Hepatocyte (in vitro differentiated cells): ENCODE results near the gene OBSCN. TPM values are rescaled to one million over a fixed set of nuclear protein-coding genes. Genes with fewer than 3 reads are reported as not detected.

ENCODE experiments used
- DNase-seq: peaks from one replicate; pipeline ENCODE4 v3.0.0-alpha.2; 2016; ENCODE audit warnings: low spot score
- H2AFZ ChIP-seq: fragments of 200-600 bp; sonication (generic); 2 replicates; pipeline ENCODE4 v1.6.0; 2016; ENCODE audit warnings: antibody characterized with exemption, mild to moderate bottlenecking
- H3K27ac ChIP-seq: fragments of 200-600 bp; sonication (generic); 2 replicates; pipeline ENCODE4 v1.5.1; 2016; ENCODE audit warnings: mild to moderate bottlenecking
- H3K27me3 ChIP-seq: fragments of 200-600 bp; sonication (generic); 2 replicates; pipeline ENCODE4 v1.6.1; 2016
- H3K36me3 ChIP-seq: fragments of 200-600 bp; sonication (generic); replicated peaks from 2 replicates; pipeline ENCODE4 v1.5.1; 2016; ENCODE audit warnings: low read depth; ENCODE audit not compliant: insufficient read depth
- H3K4me1 ChIP-seq: fragments of 200-600 bp; sonication (generic); 2 replicates; pipeline ENCODE4 v1.5.1; 2016; ENCODE audit warnings: mild to moderate bottlenecking, moderate library complexity; ENCODE audit not compliant: insufficient read depth
- H3K4me2 ChIP-seq: fragments of 200-600 bp; sonication (generic); 2 replicates; pipeline ENCODE4 v1.6.0; 2016
- H3K4me3 ChIP-seq: fragments of 200-600 bp; sonication (generic); 2 replicates; pipeline ENCODE4 v1.5.1; 2016; ENCODE audit warnings: mild to moderate bottlenecking
- H3K79me2 ChIP-seq: fragments of 200-600 bp; sonication (generic); 2 replicates; pipeline ENCODE4 v1.6.0; 2017; ENCODE audit warnings: mild to moderate bottlenecking
- H3K9me2 ChIP-seq: fragments of 200-600 bp; sonication (generic); replicated peaks from 2 replicates; pipeline ENCODE4 v1.6.0; 2017; ENCODE audit warnings: mild to moderate bottlenecking; ENCODE audit not compliant: insufficient read depth
- H3K9me3 ChIP-seq: fragments of 200-600 bp; sonication (generic); 2 replicates; pipeline ENCODE4 v1.5.1; 2016; ENCODE audit warnings: low read depth, mild to moderate bottlenecking
- H4K20me1 ChIP-seq: fragments of 200-600 bp; sonication (generic); 2 replicates; pipeline ENCODE4 v1.6.0; 2016; ENCODE audit warnings: mild to moderate bottlenecking; ENCODE audit not compliant: insufficient read depth, poor library complexity, severe bottlenecking
- CTCF ChIP-seq: fragments of 200-600 bp; sonication (generic); IDR thresholded peaks from 2 replicates; pipeline ENCODE4 v1.5.1; 2016; ENCODE audit warnings: antibody characterized with exemption, mild to moderate bottlenecking; ENCODE audit not compliant: poor library complexity
- EZH2 ChIP-seq: fragments of 200-600 bp; sonication (generic); IDR thresholded peaks from 2 replicates; pipeline ENCODE4 v1.6.1; 2016; ENCODE audit warnings: antibody characterized with exemption, mild to moderate bottlenecking, borderline replicate concordance
- EZH2phosphoT487 ChIP-seq: fragments of 200-600 bp; sonication (generic); IDR thresholded peaks from one replicate; pipeline ENCODE4 v1.6.1; 2018; ENCODE audit warnings: antibody characterized with exemption, mild to moderate bottlenecking, low read depth, moderate library complexity; ENCODE audit not compliant: unreplicated experiment, severe bottlenecking
- WGBS: methylation state at CpG from one replicate; pipeline ENCODE4 v1.1.6; 2016; ENCODE audit warnings: low lambda C conversion rate; ENCODE audit errors: missing lambda C conversion rate; 5-methylcytosine and 5-hydroxymethylcytosine counted together
- polyA plus RNA-seq: library from polyadenylated mRNA; unstranded; fragments of >200 nt; fragmentation: Nextera tagmentation; extraction: Ambion mirVana; gene quantifications from 2 replicates; pipeline ENCODE4 v1.2.1, GENCODE V29; 2016
- total RNA-seq: library from RNA; depleted of rRNA; stranded (reverse); fragments of >200 nt; gene quantifications from 2 replicates; pipeline ENCODE4 v1.2.3, GENCODE V29; 2014

OBSCN gene
- total and polyA plus RNA-seq, 2 experiments from 2014 or later, result 15.0 to 22.4 TPM

DNA sequence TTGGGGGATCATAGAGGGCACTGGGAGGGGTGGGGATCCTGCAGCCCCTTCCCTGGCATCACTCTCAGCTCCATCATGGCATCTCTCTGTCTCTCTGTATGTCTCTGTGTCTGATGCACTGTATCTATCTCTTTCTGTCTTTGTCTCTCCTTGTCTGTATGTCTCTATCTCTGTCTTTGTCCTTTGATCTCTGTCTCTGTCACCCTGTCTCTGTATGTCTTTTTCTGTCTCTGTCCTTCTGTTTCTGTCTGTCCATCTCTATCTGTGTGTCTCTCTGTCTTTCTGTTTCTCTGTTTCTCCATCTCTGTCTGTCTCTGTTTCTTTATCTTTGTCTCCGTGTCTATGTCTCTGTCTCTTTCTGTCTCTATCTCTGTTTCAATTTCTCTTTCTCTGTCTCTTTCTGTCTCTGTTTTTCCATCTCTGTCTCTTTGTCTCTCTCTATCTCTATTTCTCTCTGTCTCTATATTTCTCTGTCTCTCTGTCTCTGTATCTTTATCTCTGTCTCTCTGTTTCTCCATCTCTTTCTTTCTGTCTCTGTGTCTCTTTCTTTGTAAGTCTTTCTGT is 142.4 kb downstream of the OBSCN start:
- H3K79me2 ChIP-seq, result no peaks in the 10 kb centered on the region
- no peaks in the 10 kb centered on the region for H3K9me3 ChIP-seq
- no peaks in the 10 kb centered on the region for H3K4me1 ChIP-seq
- 96% methylated on average over 1 of the region's 1 CpG for WGBS
- no peaks in the 10 kb centered on the region for H3K27me3 ChIP-seq
- no peak for DNase-seq
- no peak overlapping the region for H3K4me2 ChIP-seq
- no peak for TF ChIP-seq EZH2
- TF ChIP-seq CTCF, result no peak
- no peak for TF ChIP-seq EZH2phosphoT487
- H2AFZ ChIP-seq, result no peak overlapping the region
- H3K36me3 ChIP-seq, result no peaks in the 10 kb centered on the region
- no peaks in the 10 kb centered on the region for H4K20me1 ChIP-seq
- no peaks in the 10 kb centered on the region for H3K9me2 ChIP-seq
- H3K27ac ChIP-seq, result no peak overlapping the region
- H3K4me3 ChIP-seq, result no peak overlapping the region

- H3K27me3 ChIP-seq, result no peaks in the 10 kb centered on the region
- H3K4me3 ChIP-seq, result no peak overlapping the region
- no peak overlapping the region for H3K4me2 ChIP-seq
- TF ChIP-seq EZH2 (no peak), EZH2phosphoT487 (no peak), CTCF (no peak)
- H3K9me3 ChIP-seq, result no peaks in the 10 kb centered on the region
- H3K9me2 ChIP-seq, result no peaks in the 10 kb centered on the region
- no peaks in the 10 kb centered on the region for H3K4me1 ChIP-seq
- H3K36me3 ChIP-seq, result no peaks in the 10 kb centered on the region
- no peaks in the 10 kb centered on the region for H4K20me1 ChIP-seq
- H3K27ac ChIP-seq, result no peak overlapping the region
- H2AFZ ChIP-seq, result no peak overlapping the region
- WGBS, result 91% methylated on average over 34 of the region's 37 CpGs
- DNase-seq, result no peak
- H3K79me2 ChIP-seq, result no peaks in the 10 kb centered on the region
These were observed 143.3 kb downstream of the OBSCN start for GRCh38 chr1:228350831-228351781.

DNA sequence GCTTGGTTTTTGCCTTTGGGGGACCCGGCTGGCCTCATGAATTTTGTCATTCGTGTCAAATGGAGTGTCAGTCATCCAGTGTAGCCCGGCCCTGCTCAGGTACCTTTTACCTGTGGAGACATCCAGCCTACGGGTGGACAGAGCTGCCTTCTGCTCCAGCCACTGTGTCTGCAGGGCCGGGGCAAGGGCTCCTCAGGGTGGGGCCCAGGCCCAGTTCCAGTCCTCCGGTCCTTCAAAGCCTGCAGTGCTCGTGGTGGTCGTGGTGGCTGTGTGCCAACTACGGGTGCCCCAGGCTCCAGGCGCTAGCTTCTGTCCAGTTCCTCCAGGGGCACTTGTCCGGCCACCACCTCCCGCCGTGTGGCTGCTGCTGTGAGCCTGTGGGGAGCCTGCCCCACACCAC is 144.0 kb downstream of the OBSCN start:
- Histone ChIP-seq H3K27ac (no peak overlapping the region), H3K79me2 (no peaks in the 10 kb centered on the region), H3K9me3 (no peaks in the 10 kb centered on the region), H3K4me3 (no peak overlapping the region), H3K4me2 (no peak overlapping the region), H2AFZ (no peak overlapping the region), H3K4me1 (no peaks in the 10 kb centered on the region), H3K36me3 (no peaks in the 10 kb centered on the region), H3K9me2 (no peaks in the 10 kb centered on the region), H3K27me3 (no peaks in the 10 kb centered on the region), H4K20me1 (no peaks in the 10 kb centered on the region)
- no peak for TF ChIP-seq EZH2
- TF ChIP-seq CTCF, result no peak
- no peak for TF ChIP-seq EZH2phosphoT487
- WGBS, result 94% methylated on average over 13 of the region's 13 CpGs
- DNase-seq, result no peak
